GM18907 (cell line): ENCODE results near the gene THBS1.
A peak's percentile ranks its signal among the peaks of the same experiment; 100 is the strongest.

Source experiments
- ATAC-seq: cut with Tn5 transposase; IDR thresholded peaks from one replicate; pipeline ENCODE4 v1.9.1; 2021; ENCODE audit warnings: mild to moderate bottlenecking, moderate library complexity; ENCODE audit not compliant: unreplicated experiment

The THBS1 gene

DNA sequence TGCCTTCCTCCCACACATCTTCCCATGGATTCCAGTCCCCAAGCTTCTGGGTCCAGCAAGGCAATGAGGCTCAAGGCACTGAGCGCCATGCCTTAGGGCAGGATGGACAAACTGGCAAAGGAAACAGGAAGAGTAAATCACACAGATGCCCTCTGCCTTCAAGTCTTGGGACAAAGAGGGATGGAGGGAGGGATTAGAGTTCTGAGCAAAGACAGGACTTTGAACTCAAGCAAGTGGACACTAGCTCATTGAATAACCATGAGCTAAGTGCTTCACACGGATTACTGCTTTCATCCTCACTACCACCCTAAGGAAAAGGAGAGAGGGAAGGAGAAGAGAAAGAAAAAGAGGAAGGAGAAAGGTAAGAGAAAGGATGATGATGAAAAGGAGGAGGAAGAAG lies 7.6 kb upstream of the THBS1 start:
- ATAC-seq = no peak

DNA sequence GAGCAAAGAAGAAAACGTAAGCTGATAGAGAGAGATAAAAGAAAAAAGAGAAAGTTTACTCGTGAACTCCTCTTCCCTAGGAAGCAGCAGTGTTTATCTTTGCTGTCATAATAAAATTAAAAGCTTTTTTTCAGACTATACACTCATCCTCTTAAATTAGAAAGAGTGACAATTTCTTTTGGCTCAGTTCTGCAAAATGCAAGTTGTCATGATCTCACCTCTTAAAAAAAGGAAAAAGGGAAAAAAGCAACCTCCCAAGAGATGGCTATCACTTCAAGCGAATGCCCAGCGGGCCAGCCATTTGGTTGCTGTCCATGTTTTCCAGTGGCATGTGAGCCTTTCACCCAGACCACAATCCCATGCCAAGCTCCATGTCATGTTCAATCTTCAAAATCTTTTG lies 7.0 kb upstream of the THBS1 start:
- ATAC-seq = no peak

DNA sequence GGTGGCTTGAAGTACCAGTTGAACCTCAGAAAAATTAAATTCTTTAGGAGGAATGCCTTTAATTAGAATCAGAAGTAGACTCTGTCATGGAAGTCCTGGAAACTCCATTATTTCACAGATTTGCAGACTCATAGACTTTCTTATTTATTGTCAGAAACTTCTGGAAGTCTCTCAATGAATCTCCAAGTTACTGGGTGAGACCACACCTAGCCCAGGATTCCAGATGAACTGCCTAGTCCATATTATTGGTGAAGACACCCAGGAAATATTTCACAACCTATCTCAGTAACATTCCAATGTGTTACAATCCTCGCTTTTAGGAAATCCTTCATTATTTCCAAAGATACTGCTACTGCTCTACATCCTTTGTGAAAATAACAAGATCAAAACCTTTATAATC lies 6.5 kb upstream of the THBS1 start:
- no peak for ATAC-seq

GRCh38 chr15:39575180-39575579 lies 5.7 kb upstream of the THBS1 start:
- no peak for ATAC-seq

DNA sequence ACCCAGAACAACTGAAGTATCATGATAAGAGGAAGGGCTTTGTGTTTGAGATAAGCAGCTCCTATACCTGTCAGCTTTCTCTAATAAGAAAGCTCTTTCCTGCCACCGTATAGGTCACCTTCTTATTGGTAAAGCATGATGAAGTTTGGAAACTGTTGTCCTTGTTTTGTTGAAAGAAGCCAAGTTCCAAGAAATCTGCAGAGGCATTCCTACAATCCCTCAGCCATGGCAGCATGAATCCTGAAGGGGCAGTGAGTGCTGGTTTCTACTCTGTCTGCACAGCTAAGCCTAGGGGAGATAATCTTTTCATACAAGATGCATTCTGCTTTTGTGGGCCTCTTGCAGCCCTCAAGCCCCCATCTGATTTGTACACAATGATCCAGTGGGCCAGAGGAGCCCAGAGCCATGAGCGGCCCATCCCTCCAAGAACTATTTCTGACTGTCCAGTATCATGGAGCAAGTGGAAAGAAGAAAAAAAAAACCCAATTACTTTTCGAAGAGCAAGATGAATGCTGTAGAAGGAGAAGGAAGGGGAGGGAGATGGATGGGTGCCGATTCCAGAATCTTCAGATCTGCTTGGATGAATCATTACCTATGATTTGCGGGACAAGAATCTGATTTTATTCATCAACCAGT lies 1.9 kb upstream of the THBS1 start:
- ATAC-seq = no peak

- ATAC-seq = no peak
These were observed 1.3 kb upstream of the THBS1 start for GRCh38 chr15:39579487-39580116.

GRCh38 chr15:39580117-39580484 lies 778 bp upstream of the THBS1 start:
- peak; percentile 83 for ATAC-seq

DNA sequence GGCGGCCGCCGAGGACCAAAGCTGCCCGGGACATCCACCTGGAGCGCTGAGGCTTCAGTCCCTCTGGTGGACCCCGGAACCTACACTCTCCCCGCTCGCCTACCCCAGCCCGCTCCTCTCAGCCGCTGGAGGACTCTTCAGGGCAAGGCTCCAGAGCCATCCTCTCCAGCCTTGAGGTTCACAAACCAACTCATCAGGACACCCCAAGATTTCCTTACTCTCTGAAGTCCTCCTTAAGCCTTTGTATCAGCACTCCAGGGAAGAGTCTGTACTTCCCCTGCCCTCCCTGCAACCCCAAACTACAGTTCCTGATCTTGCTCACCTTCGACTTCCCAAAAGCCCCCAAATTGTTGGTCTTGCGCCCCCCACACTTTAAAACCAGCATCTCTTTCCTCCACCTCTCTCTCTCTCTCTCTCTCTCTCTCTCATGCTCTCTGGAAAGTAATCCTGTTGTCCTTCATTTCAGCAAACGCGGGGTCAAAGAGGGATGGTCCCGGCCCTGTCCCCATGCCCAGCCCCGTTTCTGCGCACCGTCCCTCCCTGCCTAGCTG lies 438 bp downstream of the THBS1 start:
- ATAC-seq = peak; percentile 10

- ATAC-seq = no peak
These were observed 960 bp downstream of the THBS1 start for GRCh38 chr15:39581793-39582285.

DNA sequence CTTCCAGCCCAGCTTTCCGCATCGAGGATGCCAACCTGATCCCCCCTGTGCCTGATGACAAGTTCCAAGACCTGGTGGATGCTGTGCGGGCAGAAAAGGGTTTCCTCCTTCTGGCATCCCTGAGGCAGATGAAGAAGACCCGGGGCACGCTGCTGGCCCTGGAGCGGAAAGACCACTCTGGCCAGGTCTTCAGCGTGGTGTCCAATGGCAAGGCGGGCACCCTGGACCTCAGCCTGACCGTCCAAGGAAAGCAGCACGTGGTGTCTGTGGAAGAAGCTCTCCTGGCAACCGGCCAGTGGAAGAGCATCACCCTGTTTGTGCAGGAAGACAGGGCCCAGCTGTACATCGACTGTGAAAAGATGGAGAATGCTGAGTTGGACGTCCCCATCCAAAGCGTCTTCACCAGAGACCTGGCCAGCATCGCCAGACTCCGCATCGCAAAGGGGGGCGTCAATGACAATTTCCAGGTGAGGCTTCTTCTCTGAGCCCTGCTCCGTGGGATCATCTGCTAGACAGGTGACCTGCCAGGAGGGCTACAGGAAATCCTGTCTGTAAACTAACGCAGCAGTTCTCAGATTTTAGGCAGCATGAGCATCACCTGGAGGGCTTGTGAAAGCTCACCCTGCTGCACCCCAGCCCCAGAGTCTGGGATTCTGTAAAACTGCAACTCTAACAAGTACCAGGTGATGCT lies 1.6 kb downstream of the THBS1 start:
- ATAC-seq = no peak

DNA sequence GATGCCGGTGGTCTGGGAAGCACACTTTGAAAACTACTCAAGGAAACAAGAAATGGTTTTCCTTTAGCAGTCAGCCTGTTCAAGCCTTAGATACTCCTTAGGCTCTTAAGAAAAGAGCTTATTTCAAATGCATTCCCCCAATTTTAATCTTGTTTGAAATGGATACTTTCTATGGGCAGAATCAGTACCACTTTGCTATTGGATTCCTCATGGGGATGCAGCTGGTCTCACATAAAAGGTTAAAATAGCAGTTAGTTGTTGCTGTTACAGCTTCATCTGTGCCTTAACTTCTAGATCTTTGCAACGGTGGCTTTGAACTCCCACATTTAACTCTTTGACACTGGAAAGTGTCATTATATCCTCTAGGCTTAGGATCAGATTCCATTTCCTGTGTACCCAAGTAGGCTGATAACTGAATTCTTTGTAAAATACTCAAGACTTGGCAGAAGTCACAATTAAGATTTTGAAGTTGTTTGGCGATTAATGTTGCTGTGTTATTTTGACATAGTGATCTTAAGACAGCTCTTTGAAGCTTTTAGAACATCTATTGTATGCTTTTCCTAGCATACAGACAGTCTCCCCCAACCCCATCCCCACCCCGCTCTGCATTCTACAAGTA lies 2.2 kb downstream of the THBS1 start:
- ATAC-seq = no peak

- no peak for ATAC-seq
These were observed 2.9 kb downstream of the THBS1 start for GRCh38 chr15:39583596-39584265.

DNA sequence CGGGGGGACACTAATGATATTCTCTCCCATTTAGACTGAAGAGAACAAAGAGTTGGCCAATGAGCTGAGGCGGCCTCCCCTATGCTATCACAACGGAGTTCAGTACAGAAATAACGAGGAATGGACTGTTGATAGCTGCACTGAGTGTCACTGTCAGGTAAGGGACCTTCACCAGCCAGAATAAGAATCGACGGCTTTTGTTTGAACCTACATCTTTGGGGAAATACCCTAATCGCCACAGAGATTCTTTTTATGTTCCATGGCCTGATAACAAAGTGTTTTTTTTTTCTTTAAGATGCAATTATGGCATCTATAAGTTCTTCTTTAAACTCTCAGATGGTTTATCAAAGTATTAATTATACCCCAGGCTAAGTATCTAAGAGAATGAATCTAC lies 3.4 kb downstream of the THBS1 start:
- no peak for ATAC-seq

DNA sequence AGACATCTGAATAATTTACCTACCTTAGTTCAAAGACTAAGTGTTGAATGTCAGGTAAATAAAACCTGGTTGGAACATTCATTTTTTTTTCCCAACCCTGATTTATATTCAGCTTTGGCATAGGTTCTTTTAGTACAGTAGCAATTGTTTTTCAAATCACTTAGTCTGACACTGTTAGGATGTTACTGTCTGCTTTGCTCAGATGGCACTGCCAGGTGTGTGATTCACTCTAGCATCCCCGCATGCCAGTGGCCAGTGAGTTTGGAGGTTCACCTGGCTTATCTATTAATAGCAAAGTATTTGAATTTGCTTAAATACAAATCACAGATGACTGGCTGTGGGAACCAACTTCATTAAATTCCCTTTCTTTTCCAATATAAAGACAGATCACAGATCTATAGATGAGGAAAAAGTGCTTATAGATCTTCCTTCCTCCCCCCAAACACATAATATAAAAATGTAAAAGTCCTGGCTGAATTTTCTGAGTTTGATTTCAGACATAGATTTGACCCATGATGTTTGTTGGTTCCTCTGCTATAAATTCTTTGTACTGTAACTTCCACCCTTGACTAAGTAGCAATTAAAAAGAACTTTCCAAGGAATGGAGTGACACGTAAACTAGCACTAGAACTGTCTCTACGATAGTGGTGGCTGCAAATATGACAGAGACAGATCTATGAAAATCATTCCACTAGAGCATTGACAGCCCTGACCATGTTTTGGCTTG lies 3.9 kb downstream of the THBS1 start:
- no peak for ATAC-seq

DNA sequence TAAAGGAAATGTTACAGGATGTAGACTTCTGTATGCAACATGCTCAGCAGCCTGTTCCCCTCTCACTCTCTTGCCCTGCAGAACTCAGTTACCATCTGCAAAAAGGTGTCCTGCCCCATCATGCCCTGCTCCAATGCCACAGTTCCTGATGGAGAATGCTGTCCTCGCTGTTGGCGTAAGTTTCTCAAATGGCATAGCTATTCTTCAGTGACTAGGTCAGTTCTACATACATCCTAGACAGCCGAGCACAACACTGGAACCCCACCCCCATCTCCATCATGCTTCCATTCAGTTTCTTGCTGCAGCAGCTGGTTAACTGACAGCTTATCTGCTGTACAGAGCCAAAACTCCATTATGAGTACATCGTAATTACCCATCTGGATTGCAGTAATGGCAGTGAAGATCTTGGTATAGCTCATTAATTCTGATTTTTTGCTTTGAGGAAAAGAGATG lies 4.5 kb downstream of the THBS1 start:
- no peak for ATAC-seq

- no peak for ATAC-seq
These were observed 5.0 kb downstream of the THBS1 start for GRCh38 chr15:39585871-39586301.

- ATAC-seq = no peak
These were observed 5.7 kb downstream of the THBS1 start for GRCh38 chr15:39586387-39587095.

DNA sequence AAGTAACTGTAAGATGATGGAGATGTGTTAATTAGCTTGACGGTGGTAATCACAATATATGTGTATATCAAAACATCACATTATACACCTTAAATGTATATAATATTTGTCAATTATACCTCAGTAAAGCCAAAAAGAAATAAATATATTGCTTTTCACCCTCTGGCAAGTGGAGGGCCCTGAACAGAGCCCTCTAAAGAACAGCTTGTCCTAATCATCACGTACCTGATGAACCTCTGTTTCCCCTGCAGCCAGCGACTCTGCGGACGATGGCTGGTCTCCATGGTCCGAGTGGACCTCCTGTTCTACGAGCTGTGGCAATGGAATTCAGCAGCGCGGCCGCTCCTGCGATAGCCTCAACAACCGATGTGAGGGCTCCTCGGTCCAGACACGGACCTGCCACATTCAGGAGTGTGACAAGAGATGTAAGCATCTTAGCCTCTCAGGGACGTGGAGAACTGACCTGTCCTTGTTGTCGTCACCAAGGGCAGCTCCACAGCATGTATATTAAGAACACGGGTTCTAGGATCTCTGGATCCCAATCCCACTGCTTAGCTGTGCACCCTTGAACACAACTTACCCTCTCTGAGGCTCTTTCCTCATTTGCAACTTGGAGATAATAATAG lies 6.3 kb downstream of the THBS1 start:
- ATAC-seq = no peak
